MM.1S (cell line): ENCODE data around the gene CBR3.

Experiments
- DNase-seq: peaks from one replicate; pipeline ENCODE4 v3.0.0-alpha.2; 2015
- H2AFZ ChIP-seq: fragments of 300-600 bp; sonication (generic); 2 replicates; pipeline ENCODE4 v1.6.0; 2016; ENCODE audit warnings: antibody characterized with exemption, low read length
- H3F3A ChIP-seq: fragments of 300-600 bp; sonication (generic); 2 replicates; pipeline ENCODE4 v1.6.1; 2016; ENCODE audit warnings: mild to moderate bottlenecking, antibody characterized with exemption, low read length, moderate library complexity, mixed read lengths; ENCODE audit not compliant: insufficient read depth
- H3K27ac ChIP-seq: fragments of 300-600 bp; sonication (generic); 2 replicates; pipeline ENCODE4 v1.5.1; 2016; ENCODE audit warnings: mild to moderate bottlenecking, low read length
- H3K27me3 ChIP-seq: fragments of 300-600 bp; sonication (generic); replicated peaks from 2 replicates; pipeline ENCODE4 v1.6.0; 2016; ENCODE audit warnings: low read length; ENCODE audit not compliant: insufficient read depth
- H3K36me3 ChIP-seq: fragments of 300-600 bp; sonication (generic); replicated peaks from 2 replicates; pipeline ENCODE4 v1.6.1; 2016; ENCODE audit warnings: mild to moderate bottlenecking, low read length, mixed read lengths; ENCODE audit not compliant: insufficient read depth
- H3K4me1 ChIP-seq: fragments of 300-600 bp; sonication (generic); 2 replicates; pipeline ENCODE4 v1.6.1; 2016; ENCODE audit warnings: low read length, mixed read lengths
- H3K4me2 ChIP-seq: fragments of 300-600 bp; sonication (generic); 2 replicates; pipeline ENCODE4 v1.6.0; 2016; ENCODE audit warnings: low read depth, low read length
- H3K4me3 ChIP-seq: fragments of 300-600 bp; sonication (generic); 2 replicates; pipeline ENCODE4 v1.5.1; 2016; ENCODE audit warnings: low read length, mixed read lengths
- H3K79me2 ChIP-seq: fragments of 300-600 bp; sonication (generic); 2 replicates; pipeline ENCODE4 v1.6.1; 2016; ENCODE audit warnings: mixed run types, low read length, mixed read lengths
- H3K9ac ChIP-seq: fragments of 300-600 bp; sonication (generic); 2 replicates; pipeline ENCODE4 v1.6.1; 2016; ENCODE audit warnings: low read length, mixed read lengths
- H3K9me2 ChIP-seq: fragments of 300-600 bp; sonication (generic); replicated peaks from 2 replicates; pipeline ENCODE4 v1.6.1; 2016; ENCODE audit warnings: mild to moderate bottlenecking, low read length, mixed read lengths; ENCODE audit not compliant: insufficient read depth
- H3K9me3 ChIP-seq: fragments of 300-600 bp; sonication (generic); replicated peaks from 2 replicates; pipeline ENCODE4 v1.6.1; 2016; ENCODE audit warnings: mild to moderate bottlenecking, low read length, mixed read lengths; ENCODE audit not compliant: insufficient read depth
- H4K20me1 ChIP-seq: fragments of 300-600 bp; sonication (generic); 2 replicates; pipeline ENCODE4 v1.6.1; 2016; ENCODE audit warnings: mild to moderate bottlenecking, low read length, moderate library complexity, mixed read lengths; ENCODE audit not compliant: insufficient read depth
- CTCF ChIP-seq: fragments of 300-600 bp; sonication (generic); IDR thresholded peaks from 2 replicates; pipeline ENCODE4 v1.5.1; 2016; ENCODE audit warnings: antibody characterized with exemption, low read length, mixed read lengths
- EZH2 ChIP-seq: fragments of 300-600 bp; sonication (generic); optimal IDR thresholded peaks from 2 replicates; pipeline ENCODE3; 2017; ENCODE audit warnings: low read depth, mild to moderate bottlenecking, antibody characterized with exemption, low read length, mixed read lengths
- EZH2phosphoT487 ChIP-seq: fragments of 300-600 bp; sonication (generic); IDR thresholded peaks from 2 replicates; pipeline ENCODE4 v1.6.1; 2018; ENCODE audit warnings: antibody characterized with exemption, low read length

Gene CBR3

DNA sequence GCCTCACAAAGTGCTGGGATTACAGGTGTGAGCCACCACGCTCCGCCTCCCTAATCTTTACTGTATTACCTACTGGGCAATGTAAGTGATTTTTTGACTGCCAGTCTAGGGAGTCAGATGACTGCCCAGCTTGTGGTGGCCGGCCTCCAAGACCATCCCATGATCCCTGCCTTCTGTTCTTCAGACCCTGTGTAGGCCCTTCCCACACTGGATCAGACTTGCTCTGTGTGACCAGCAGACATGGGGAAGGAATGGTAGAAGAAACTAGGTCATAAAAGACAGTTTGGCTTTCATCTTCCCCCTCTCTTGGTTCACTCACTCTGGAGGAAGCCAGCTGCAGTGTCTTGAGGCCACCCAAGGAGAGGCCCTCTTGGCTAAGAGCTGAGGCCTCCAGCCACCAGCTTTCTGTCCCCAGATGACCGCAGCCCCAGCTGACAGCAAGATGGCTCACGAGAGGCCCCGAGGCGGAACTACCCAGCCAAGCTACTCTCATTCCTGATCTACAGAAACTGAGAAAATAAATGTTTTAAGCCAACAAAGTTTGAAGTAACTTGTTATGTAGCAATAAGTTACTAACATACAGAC lies 14.5 kb upstream of the CBR3 start:
- H4K20me1 ChIP-seq = no peaks in the 10 kb centered on the region
- H3K4me2 ChIP-seq = no peak overlapping the region
- H3K79me2 ChIP-seq = no peaks in the 10 kb centered on the region
- peaks cover 7% of the 10 kb centered on the region for H3K4me1 ChIP-seq
- H3K36me3 ChIP-seq = no peaks in the 10 kb centered on the region
- no peaks in the 10 kb centered on the region for H3K9me2 ChIP-seq
- H3F3A ChIP-seq = peaks cover 8% of the 10 kb centered on the region
- TF ChIP-seq EZH2phosphoT487 (no peak), EZH2 (no peak), CTCF (no peak)
- H3K27ac ChIP-seq = no peak overlapping the region
- DNase-seq = no peak
- H3K27me3 ChIP-seq = no peaks in the 10 kb centered on the region
- no peak overlapping the region for H3K9ac ChIP-seq
- H3K4me3 ChIP-seq = no peak overlapping the region
- H3K9me3 ChIP-seq = no peaks in the 10 kb centered on the region
- H2AFZ ChIP-seq = no peak overlapping the region

GRCh38 chr21:36122977-36123376 lies 11.9 kb upstream of the CBR3 start:
- H3K9me3 ChIP-seq = no peaks in the 10 kb centered on the region
- H3K36me3 ChIP-seq = no peaks in the 10 kb centered on the region
- H3F3A ChIP-seq = no peaks in the 10 kb centered on the region
- no peak overlapping the region for H2AFZ ChIP-seq
- H3K79me2 ChIP-seq = no peaks in the 10 kb centered on the region
- H4K20me1 ChIP-seq = no peaks in the 10 kb centered on the region
- no peak overlapping the region for H3K4me3 ChIP-seq
- H3K9me2 ChIP-seq = no peaks in the 10 kb centered on the region
- DNase-seq = no peak
- no peaks in the 10 kb centered on the region for H3K4me1 ChIP-seq
- no peak overlapping the region for H3K27ac ChIP-seq
- H3K4me2 ChIP-seq = no peak overlapping the region
- no peaks in the 10 kb centered on the region for H3K27me3 ChIP-seq
- H3K9ac ChIP-seq = no peak overlapping the region
- TF ChIP-seq EZH2 (no peak), EZH2phosphoT487 (no peak), CTCF (no peak)

GRCh38 chr21:36124395-36124794 lies 10.5 kb upstream of the CBR3 start:
- Histone ChIP-seq H3K79me2 (no peaks in the 10 kb centered on the region), H3K4me1 (no peaks in the 10 kb centered on the region), H3K4me3 (no peak overlapping the region), H3K9me3 (no peaks in the 10 kb centered on the region), H2AFZ (no peak overlapping the region), H3K9ac (no peak overlapping the region), H3K27ac (no peak overlapping the region), H3K36me3 (no peaks in the 10 kb centered on the region), H3K9me2 (no peaks in the 10 kb centered on the region), H4K20me1 (no peaks in the 10 kb centered on the region), H3K27me3 (no peaks in the 10 kb centered on the region), H3F3A (no peaks in the 10 kb centered on the region), H3K4me2 (no peak overlapping the region)
- DNase-seq = no peak
- TF ChIP-seq EZH2 = no peak
- no peak for TF ChIP-seq CTCF
- no peak for TF ChIP-seq EZH2phosphoT487
